Keratinocyte (primary cell): ENCODE data around the gene VAMP2.

Experiments used
- EZH2 ChIP-seq: IDR thresholded peaks from one replicate; pipeline ENCODE4 v1.6.1; 2012; ENCODE audit warnings: inconsistent platforms, mild to moderate bottlenecking, low read length, moderate library complexity
- TF ChIP-seq, protein P1 (sequence below), 3 experiments: IDR thresholded peaks in 1 of 3; conservative IDR thresholded peaks in 1 of 3; optimal IDR thresholded peaks in 1 of 3; 2 replicates in 2 of 3; 3 replicates in 1 of 3; pipeline versions ENCODE3 to v1.5.1; 2011; ENCODE audit warnings: low read length in 3 of 3, mild to moderate bottlenecking in 3 of 3, moderate library complexity in 2 of 3, control low read depth in 1 of 3, inconsistent platforms in 1 of 3; ENCODE audit not compliant: insufficient read depth in 2 of 3; ENCODE audit errors: extremely low read depth in 1 of 3

DNA sequence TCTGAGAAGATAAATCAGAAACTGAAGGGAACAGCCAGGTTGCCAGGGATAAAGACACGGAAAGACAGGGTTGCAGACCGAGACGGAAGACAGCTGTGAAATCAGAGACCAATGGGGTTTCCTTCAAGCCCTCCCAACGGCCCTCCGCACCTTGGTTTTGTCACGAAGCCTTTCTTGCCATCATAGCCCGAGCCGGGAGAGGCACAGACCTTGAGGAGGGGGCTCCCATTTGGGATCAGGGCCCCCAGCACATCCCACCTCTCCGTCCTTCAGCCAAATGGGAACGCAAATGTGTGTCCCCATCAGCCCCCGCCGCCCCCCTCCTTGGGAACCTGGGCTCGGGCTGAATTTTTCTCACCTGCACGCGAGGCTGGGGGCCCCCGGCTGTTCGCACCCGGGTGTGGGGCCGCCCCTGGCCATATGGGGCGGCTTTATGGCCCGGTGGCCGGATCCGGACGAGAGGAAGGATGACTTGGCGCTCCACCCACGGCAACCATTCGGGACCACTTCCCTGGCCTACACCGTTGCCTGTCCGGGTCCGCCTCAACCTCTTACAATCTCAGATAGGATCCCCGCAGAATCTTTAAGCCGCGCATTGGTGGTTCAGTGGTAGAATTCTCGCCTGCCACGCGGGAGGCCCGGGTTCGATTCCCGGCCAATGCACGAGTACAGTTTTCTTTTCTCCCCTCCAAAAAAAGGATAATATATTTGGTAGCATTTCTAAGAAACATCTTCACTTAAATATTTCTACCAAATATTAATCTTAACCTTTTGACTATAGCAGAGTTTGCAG is 37.4 kb downstream of the VAMP2 start:
- TF ChIP-seq, protein P1, sequence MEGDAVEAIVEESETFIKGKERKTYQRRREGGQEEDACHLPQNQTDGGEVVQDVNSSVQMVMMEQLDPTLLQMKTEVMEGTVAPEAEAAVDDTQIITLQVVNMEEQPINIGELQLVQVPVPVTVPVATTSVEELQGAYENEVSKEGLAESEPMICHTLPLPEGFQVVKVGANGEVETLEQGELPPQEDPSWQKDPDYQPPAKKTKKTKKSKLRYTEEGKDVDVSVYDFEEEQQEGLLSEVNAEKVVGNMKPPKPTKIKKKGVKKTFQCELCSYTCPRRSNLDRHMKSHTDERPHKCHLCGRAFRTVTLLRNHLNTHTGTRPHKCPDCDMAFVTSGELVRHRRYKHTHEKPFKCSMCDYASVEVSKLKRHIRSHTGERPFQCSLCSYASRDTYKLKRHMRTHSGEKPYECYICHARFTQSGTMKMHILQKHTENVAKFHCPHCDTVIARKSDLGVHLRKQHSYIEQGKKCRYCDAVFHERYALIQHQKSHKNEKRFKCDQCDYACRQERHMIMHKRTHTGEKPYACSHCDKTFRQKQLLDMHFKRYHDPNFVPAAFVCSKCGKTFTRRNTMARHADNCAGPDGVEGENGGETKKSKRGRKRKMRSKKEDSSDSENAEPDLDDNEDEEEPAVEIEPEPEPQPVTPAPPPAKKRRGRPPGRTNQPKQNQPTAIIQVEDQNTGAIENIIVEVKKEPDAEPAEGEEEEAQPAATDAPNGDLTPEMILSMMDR (optimal IDR thresholded peaks at IDR 0.05 in 1 of 3, IDR thresholded peaks at IDR 0.05 in 1 of 3, conservative IDR thresholded peaks at IDR 0.05 in 1 of 3; ENCODE audit: extremely low read depth in 1 of 3, insufficient read depth in 2 of 3, low read length in 3 of 3): no peak
- no peak for TF ChIP-seq EZH2
